Measurements from ENCODE around the gene MORN3. TPM values are rescaled to one million over a fixed set of nuclear protein-coding genes. Genes with fewer than 3 reads are reported as not detected.
"Not testable (repeated sequence)": the region's sequence is repeated elsewhere in the genome, so short reads cannot be mapped to it uniquely, and the experiment has no call there.

MORN3 gene
- polyA plus RNA-seq, 1 experiment = 0.78 TPM

- no peak overlapping the region for H3K27ac ChIP-seq (ENCODE audit: low read depth, low read length)
- no peaks in the 10 kb centered on the region; the same call in 1 of the 2 replicates for H3K9me3 ChIP-seq (ENCODE audit: control insufficient read depth, insufficient read depth, low read length)
- H3K27me3 ChIP-seq (ENCODE audit: control insufficient read depth, insufficient read depth, low read length) = no peaks in the 10 kb centered on the region
- TF ChIP-seq, protein P1, sequence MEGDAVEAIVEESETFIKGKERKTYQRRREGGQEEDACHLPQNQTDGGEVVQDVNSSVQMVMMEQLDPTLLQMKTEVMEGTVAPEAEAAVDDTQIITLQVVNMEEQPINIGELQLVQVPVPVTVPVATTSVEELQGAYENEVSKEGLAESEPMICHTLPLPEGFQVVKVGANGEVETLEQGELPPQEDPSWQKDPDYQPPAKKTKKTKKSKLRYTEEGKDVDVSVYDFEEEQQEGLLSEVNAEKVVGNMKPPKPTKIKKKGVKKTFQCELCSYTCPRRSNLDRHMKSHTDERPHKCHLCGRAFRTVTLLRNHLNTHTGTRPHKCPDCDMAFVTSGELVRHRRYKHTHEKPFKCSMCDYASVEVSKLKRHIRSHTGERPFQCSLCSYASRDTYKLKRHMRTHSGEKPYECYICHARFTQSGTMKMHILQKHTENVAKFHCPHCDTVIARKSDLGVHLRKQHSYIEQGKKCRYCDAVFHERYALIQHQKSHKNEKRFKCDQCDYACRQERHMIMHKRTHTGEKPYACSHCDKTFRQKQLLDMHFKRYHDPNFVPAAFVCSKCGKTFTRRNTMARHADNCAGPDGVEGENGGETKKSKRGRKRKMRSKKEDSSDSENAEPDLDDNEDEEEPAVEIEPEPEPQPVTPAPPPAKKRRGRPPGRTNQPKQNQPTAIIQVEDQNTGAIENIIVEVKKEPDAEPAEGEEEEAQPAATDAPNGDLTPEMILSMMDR (IDR thresholded peaks at IDR 0.05; ENCODE audit: low read depth, low read length) = no peak
- H3K4me3 ChIP-seq (ENCODE audit: low read depth, low read length) = no peak overlapping the region
- CTCF ChIA-PET = interaction anchor here (0.5 to 1.4 kb wide), 9 partner anchors 8 to 159 kb away, joined by 3 to 6 read pairs (median 4); no protein-coding TSS in a partner anchor
- POLR2A ChIA-PET = interaction anchor here (0.7 kb wide), 1 partner anchor 16 kb away, joined by 4 read pairs; no protein-coding TSS in a partner anchor
- no peak for DNase-seq (ENCODE audit: low read depth, low spot score)
Observed at GRCh38 chr12:121637231-121637914, 32.1 kb downstream of the MORN3 start.

- POLR2A ChIA-PET = interaction anchor here (1.4 kb wide), 1 partner anchor 7 kb away, joined by 6 read pairs; no protein-coding TSS in a partner anchor
- H3K9me3 ChIP-seq (ENCODE audit: control insufficient read depth, insufficient read depth, low read length) = no peaks in the 10 kb centered on the region; the same call in 1 of the 2 replicates
- no peaks in the 10 kb centered on the region for H3K27me3 ChIP-seq (ENCODE audit: control insufficient read depth, insufficient read depth, low read length)
- no peak overlapping the region for H3K4me3 ChIP-seq (ENCODE audit: low read depth, low read length)
- no peak overlapping the region for H3K27ac ChIP-seq (ENCODE audit: low read depth, low read length)
- TF ChIP-seq, protein P1 (IDR thresholded peaks at IDR 0.05; ENCODE audit: low read depth, low read length) = no peak
- CTCF ChIA-PET = interaction anchor here (1.2 kb wide), 1 partner anchor 10 kb away, joined by 4 read pairs; no protein-coding TSS in a partner anchor
- DNase-seq (ENCODE audit: low read depth, low spot score) = no peak
Observed at GRCh38 chr12:121634836-121635235, 34.6 kb downstream of the MORN3 start.

GRCh38 chr12:121633833-121634196, 35.6 kb downstream of the MORN3 start:
- H3K9me3 ChIP-seq (ENCODE audit: control insufficient read depth, insufficient read depth, low read length); H3K27ac ChIP-seq (ENCODE audit: low read depth, low read length); POLR2A ChIA-PET; DNase-seq (ENCODE audit: low read depth, low spot score); H3K27me3 ChIP-seq (ENCODE audit: control insufficient read depth, insufficient read depth, low read length); H3K4me3 ChIP-seq (ENCODE audit: low read depth, low read length); CTCF ChIA-PET: not testable (repeated sequence)

- TF ChIP-seq, protein P1 (IDR thresholded peaks at IDR 0.05; ENCODE audit: low read depth, low read length) = no peak
- DNase-seq (ENCODE audit: low read depth, low spot score) = no peak
- H3K27me3 ChIP-seq (ENCODE audit: control insufficient read depth, insufficient read depth, low read length) = no peaks in the 10 kb centered on the region
- ChIA-PET POLR2A (no interaction called here), CTCF (interaction anchor here (0.9 to 1.3 kb wide), 3 partner anchors 36 to 133 kb away, joined by 4 to 5 read pairs (median 4); no protein-coding TSS in a partner anchor)
- H3K27ac ChIP-seq (ENCODE audit: low read depth, low read length) = peak overlapping the region; percentile 49
- H3K4me3 ChIP-seq (ENCODE audit: low read depth, low read length) = no peak overlapping the region
- no peaks in the 10 kb centered on the region; the same call in 1 of the 2 replicates for H3K9me3 ChIP-seq (ENCODE audit: control insufficient read depth, insufficient read depth, low read length)
Observed at GRCh38 chr12:121632069-121632970, 37.1 kb downstream of the MORN3 start.

- H3K4me3 ChIP-seq (ENCODE audit: low read depth, low read length) = no peak overlapping the region
- no peaks in the 10 kb centered on the region; the same call in 1 of the 2 replicates for H3K9me3 ChIP-seq (ENCODE audit: control insufficient read depth, insufficient read depth, low read length)
- POLR2A ChIA-PET = no interaction called here
- no peak overlapping the region for H3K27ac ChIP-seq (ENCODE audit: low read depth, low read length)
- no peaks in the 10 kb centered on the region for H3K27me3 ChIP-seq (ENCODE audit: control insufficient read depth, insufficient read depth, low read length)
- CTCF ChIA-PET = interaction anchor here (0.9 kb wide), 1 partner anchor 38 kb away, joined by 3 read pairs; no protein-coding TSS in a partner anchor
- DNase-seq (ENCODE audit: low read depth, low spot score) = no peak
- TF ChIP-seq, protein P1 (IDR thresholded peaks at IDR 0.05; ENCODE audit: low read depth, low read length) = no peak
Observed at GRCh38 chr12:121630791-121631355, 38.6 kb downstream of the MORN3 start.

Data from AG04450 (cell line).